Activated B cell treated with CpG ODN at 0.5 μM for 24 hours (primary cell): ENCODE results near the gene PTPRH. TPM values are rescaled to one million over a fixed set of nuclear protein-coding genes. Genes with fewer than 3 reads are reported as not detected.
"Not testable (repeated sequence)": the region's sequence is repeated elsewhere in the genome, so short reads cannot be mapped to it uniquely, and the experiment has no call there.

Experiments used
- ATAC-seq: fragments of 200-7000 bp; cut with Tn5 transposase; one replicate; pipeline ENCODE4 v1.10.0; 2021; ENCODE audit warnings: low read depth, mild to moderate bottlenecking, moderate library complexity
- CTCF ChIA-PET: fragments of 350-600 bp; sonication (Branson Sonifier 250); formaldehyde crosslinking; loops from one replicate; lab custom pipeline; 2021; ENCODE audit warnings: antibody characterized with exemption; lab: Charles Lee
- POLR2A ChIA-PET: fragments of 350-600 bp; sonication (Branson Sonifier 250); formaldehyde crosslinking; loops from one replicate; lab custom pipeline; 2021; ENCODE audit warnings: antibody characterized with exemption; lab: Charles Lee
- DNase-seq: peaks from one replicate; pipeline ENCODE4 v3.0.0; 2022
- H3K27ac Mint-ChIP-seq: one replicate; pipeline ENCODE4 v1.8.0; 2020; ENCODE audit warnings: mixed read lengths
- H3K27me3 Mint-ChIP-seq: one replicate; pipeline ENCODE4 v1.8.0; 2021; ENCODE audit warnings: mixed read lengths
- H3K36me3 Mint-ChIP-seq: one replicate; pipeline ENCODE4 v1.8.0; 2021; ENCODE audit warnings: low read depth, mixed read lengths
- H3K4me1 Mint-ChIP-seq: one replicate; pipeline ENCODE4 v1.8.0; 2021; ENCODE audit warnings: mixed read lengths
- H3K4me3 Mint-ChIP-seq: one replicate; pipeline ENCODE4 v1.8.0; 2020; ENCODE audit warnings: mild to moderate bottlenecking, mixed read lengths
- H3K9me3 Mint-ChIP-seq: one replicate; pipeline ENCODE4 v1.8.0; 2020; ENCODE audit warnings: mixed read lengths
- intact Hi-C: fragments of 100-400 bp; cut with micrococcal nuclease; formaldehyde crosslinking; loops from one replicate; pipeline ENCODE4 v1.15.1; 2024
- total RNA-seq: library from RNA; stranded (reverse); gene quantifications from 2 replicates; pipeline ENCODE4 v1.2.3, GENCODE V29; 2022
- TF ChIP-seq, protein P1 (sequence below): fragments of 200-600 bp; IDR thresholded peaks from one replicate; pipeline ENCODE4 v1.8.0; 2022; ENCODE audit warnings: antibody characterized with exemption, mild to moderate bottlenecking

The PTPRH gene
- total RNA-seq, 1 donor from 2014 or later = not detected

DNA sequence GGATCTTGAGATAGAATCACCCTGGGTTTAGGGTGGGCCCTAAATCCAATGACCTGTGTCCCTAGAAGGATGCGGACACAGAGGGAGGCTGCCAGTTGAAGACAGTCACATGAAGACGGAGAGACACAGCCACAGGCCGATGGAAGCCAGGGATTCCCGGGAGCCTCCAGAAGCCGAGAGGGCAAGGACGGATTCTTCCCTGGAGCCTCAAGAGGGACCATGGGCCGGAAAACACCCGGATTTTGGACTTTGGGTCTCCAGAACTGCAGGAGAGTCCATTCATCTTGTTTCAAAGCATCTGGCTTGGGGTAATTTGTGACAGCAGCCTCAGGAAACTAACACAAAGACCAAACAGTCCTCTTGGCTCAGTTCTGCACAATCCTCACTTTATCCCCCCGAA, 17.0 kb upstream of the PTPRH start:
- H3K27me3 Mint-ChIP-seq = no peaks in the 10 kb centered on the region
- ChIA-PET CTCF (no interaction called here), POLR2A (no interaction called here)
- peaks cover 50% of the 10 kb centered on the region for H3K36me3 Mint-ChIP-seq
- ATAC-seq (no peak), DNase-seq (no peak)
- peaks cover 3% of the 10 kb centered on the region for H3K4me1 Mint-ChIP-seq
- intact Hi-C loops = no loop called here
- H3K9me3 Mint-ChIP-seq = no peaks in the 10 kb centered on the region
- TF ChIP-seq, protein P1, sequence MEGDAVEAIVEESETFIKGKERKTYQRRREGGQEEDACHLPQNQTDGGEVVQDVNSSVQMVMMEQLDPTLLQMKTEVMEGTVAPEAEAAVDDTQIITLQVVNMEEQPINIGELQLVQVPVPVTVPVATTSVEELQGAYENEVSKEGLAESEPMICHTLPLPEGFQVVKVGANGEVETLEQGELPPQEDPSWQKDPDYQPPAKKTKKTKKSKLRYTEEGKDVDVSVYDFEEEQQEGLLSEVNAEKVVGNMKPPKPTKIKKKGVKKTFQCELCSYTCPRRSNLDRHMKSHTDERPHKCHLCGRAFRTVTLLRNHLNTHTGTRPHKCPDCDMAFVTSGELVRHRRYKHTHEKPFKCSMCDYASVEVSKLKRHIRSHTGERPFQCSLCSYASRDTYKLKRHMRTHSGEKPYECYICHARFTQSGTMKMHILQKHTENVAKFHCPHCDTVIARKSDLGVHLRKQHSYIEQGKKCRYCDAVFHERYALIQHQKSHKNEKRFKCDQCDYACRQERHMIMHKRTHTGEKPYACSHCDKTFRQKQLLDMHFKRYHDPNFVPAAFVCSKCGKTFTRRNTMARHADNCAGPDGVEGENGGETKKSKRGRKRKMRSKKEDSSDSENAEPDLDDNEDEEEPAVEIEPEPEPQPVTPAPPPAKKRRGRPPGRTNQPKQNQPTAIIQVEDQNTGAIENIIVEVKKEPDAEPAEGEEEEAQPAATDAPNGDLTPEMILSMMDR = no peak
- no peak overlapping the region for H3K4me3 Mint-ChIP-seq
- no peak overlapping the region for H3K27ac Mint-ChIP-seq

DNA sequence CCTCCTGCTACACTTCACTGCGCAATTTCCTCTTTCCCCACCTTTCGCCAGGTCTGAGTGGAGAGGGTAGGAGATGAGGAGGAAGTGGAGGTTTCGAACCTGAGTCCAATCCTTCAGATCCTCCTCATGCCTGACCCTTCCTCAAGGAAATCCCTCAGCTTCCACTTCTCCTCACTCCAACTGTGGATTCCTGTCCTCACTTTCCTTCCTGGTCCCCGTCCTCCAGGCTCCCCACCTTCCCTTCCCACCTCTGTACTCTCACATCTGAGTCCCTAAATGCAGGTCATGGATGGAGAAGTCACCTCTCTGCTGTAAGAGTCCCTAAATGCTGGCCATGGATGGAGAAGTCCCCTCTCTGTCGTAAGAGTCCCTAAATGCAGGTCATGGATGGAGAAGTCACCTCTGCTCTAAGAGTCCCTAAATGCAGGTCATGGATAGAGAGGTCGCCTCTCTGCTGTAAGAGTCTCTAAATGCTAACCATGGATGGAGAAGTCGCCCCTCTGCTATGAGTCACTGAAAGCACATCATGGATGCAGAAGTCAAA, 16.2 kb upstream of the PTPRH start:
- peaks cover 49% of the 10 kb centered on the region for H3K36me3 Mint-ChIP-seq
- H3K9me3 Mint-ChIP-seq = peaks cover 4% of the 10 kb centered on the region

DNA sequence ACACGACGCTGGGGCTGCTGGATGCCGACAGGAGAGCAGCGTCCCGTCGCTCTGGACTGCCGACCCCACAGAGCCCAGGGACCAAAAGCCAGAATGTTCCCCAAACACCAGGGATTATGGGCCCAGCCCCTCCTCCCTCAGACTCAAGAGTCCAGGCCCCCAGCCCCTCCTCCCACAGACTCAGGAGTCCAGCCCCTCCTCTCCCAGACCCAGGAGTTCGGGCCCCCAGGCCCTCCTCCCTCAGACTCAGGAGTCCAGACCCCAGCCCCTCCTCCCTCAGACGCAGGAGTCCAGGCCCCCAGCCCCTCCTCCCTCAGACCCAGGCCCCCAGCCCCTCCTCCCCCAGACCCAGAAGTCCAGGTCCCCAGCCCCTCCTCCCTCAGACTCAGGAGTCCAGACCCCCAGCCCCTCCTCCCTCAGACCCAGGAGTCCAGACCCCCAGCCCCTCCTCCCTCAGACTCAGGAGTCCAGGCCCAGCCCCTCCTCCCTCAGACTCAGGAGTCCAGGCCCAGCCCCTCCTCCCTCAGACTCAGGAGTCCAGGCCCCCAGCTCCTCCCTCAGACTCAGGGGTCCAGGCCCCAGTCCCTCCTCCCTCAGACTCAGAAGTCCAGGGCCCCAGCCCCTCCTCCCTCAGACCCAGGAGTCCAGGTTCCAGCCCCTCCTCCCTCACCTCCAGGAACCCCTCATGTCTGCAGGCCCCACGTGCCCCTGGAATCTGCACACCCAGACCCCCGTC, 15.5 kb upstream of the PTPRH start:
- DNase-seq, H3K4me1 Mint-ChIP-seq, H3K27ac Mint-ChIP-seq, ATAC-seq, H3K4me3 Mint-ChIP-seq, H3K27me3 Mint-ChIP-seq, intact Hi-C loops, CTCF ChIA-PET, H3K9me3 Mint-ChIP-seq: not testable (repeated sequence)
- POLR2A ChIA-PET = interaction anchor here (0.6 kb wide), 1 partner anchor 11 kb away, joined by 5 read pairs; no protein-coding TSS in a partner anchor
- H3K36me3 Mint-ChIP-seq = peaks cover 45% of the 10 kb centered on the region

More for the DNA sequence above, 16.2 kb upstream of the PTPRH start:
- intact Hi-C loops = no loop called here
- Mint-ChIP-seq H3K4me1 (peaks cover 3% of the 10 kb centered on the region), H3K27ac (peak overlapping the region; percentile 32), H3K4me3 (no peak overlapping the region), H3K27me3 (no peaks in the 10 kb centered on the region)
- DNase-seq (no peak), ATAC-seq (no peak)
- ChIA-PET POLR2A (interaction anchor here (0.6 kb wide), 1 partner anchor 10 kb away, joined by 5 read pairs; no protein-coding TSS in a partner anchor), CTCF (no interaction called here)
- TF ChIP-seq, protein P1 = no peak

DNA sequence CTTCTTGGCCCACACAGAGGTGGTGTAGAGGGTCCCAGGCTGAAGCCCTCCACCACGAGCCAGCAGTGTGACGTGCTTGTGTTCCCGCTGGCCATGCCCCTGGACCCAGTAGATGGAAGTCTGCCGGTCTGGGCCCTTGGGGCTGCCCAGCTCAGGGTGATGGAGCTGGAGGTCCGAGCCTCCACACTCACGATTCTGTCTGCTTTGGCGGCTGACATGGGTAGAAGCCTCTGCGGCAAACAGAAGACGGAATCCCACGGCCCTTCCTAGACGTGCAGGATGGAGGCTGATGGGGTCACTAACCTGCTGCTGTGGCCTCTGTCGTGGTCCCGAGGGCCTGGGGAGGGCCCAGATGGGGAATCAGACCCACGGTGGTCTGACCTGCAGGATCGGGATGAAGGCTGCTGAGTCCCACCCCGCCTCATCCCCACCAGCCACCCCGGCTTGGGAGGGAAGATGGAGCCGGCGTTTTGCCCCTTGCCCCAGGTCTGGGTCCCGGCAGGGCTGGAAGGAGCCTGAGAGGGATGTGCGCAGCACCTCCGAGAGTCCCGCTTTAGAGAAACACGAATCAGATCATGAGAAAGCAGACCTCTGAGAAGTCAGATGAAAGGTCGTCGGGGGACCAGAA, 14.9 kb upstream of the PTPRH start:
- DNase-seq (no peak), ATAC-seq (no peak)
- Mint-ChIP-seq H3K4me1 (peaks cover 3% of the 10 kb centered on the region), H3K27ac (no peak overlapping the region), H3K4me3 (no peak overlapping the region), H3K9me3 (peaks cover 4% of the 10 kb centered on the region), H3K27me3 (no peaks in the 10 kb centered on the region), H3K36me3 (peaks cover 43% of the 10 kb centered on the region)
- TF ChIP-seq, protein P1 = no peak
- intact Hi-C loops = no loop called here
- POLR2A ChIA-PET = no interaction called here
- CTCF ChIA-PET = no interaction called here

DNA sequence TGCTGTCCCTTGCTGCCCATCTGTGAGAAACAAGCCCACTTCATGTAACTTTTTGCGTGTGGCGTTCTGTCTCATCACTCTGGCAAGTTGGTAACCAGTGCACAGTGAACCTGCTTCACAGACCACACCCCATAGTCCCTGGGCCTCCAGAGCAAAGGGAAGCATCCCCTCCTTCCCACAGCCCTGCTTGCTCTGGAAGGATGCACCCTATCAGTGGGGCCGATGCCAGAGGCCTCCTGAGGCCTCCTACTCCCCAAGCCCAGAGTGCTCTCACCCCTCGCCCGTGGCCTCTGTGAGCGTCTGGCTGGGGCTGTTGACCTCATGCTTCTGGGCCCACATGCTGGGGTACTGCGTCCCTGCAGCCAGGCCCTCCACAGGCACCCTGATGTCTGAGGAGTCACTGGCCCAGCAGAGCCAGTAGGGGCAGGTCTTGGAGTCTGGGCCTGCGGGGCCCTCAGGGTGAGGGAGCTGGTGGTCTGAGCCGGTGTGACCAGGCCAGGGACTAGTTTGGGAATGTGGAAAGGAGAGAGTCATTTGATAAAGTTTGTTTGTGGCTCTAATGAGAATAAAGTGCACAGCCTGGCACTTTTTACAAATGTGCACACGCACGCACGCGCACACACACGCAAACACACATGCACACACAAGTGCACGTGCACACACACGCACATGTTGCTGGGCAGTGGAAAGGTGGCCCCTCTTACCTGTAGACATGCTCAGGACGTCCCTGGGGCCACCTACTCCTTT, 14.2 kb upstream of the PTPRH start:
- H3K27ac Mint-ChIP-seq = no peak overlapping the region
- H3K4me3 Mint-ChIP-seq = no peak overlapping the region
- DNase-seq = no peak
- ATAC-seq = no peak
- POLR2A ChIA-PET = no interaction called here
- peaks cover 4% of the 10 kb centered on the region for H3K9me3 Mint-ChIP-seq
- peaks cover 3% of the 10 kb centered on the region for H3K4me1 Mint-ChIP-seq
- TF ChIP-seq, protein P1 = no peak
- peaks cover 39% of the 10 kb centered on the region for H3K36me3 Mint-ChIP-seq
- intact Hi-C loops = no loop called here
- H3K27me3 Mint-ChIP-seq = no peaks in the 10 kb centered on the region
- CTCF ChIA-PET = no interaction called here
